Endothelial cell of umbilical vein (primary cell): Measurements from ENCODE around the gene KIRREL2. TPM values are rescaled to one million over a fixed set of nuclear protein-coding genes. Genes with fewer than 3 reads are reported as not detected.
"Not testable (repeated sequence)": the region's sequence is repeated elsewhere in the genome, so short reads cannot be mapped to it uniquely, and the experiment has no call there.

Experiments used
- BruUV-seq: library from RNA; stranded (reverse); fragments of 400-500 nt; replicated peaks from 2 replicates; lab custom pipeline; 2021; lab: Mats Ljungman, UMichigan
- CTCF ChIA-PET: fragments of 300-600, 350-600 bp; sonication (Branson Sonifier 250); formaldehyde crosslinking; loops from one replicate; lab custom pipeline; 2021; ENCODE audit warnings: antibody characterized with exemption, inconsistent platforms; lab: Charles Lee
- POLR2A ChIA-PET: fragments of 300-600, 350-600 bp; sonication (Branson Sonifier 250); formaldehyde crosslinking; loops from one replicate; lab custom pipeline; 2021; ENCODE audit warnings: antibody characterized with exemption, inconsistent platforms; lab: Charles Lee
- DNase-seq: peaks from one replicate; pipeline ENCODE4 v3.0.0-alpha.2; 2011; ENCODE audit warnings: low read depth, low spot score
- FAIRE-seq: peaks from 2 replicates; lab custom pipeline; 2011; peaks lifted over from hg19 to GRCh38; lab: Jason Lieb, UNC
- H2AFZ ChIP-seq: 2 replicates; pipeline ENCODE4 v1.6.0; 2012; ENCODE audit warnings: low read depth, low read length, control low read depth, inconsistent platforms
- H3K27ac ChIP-seq: 2 replicates; pipeline ENCODE4 v1.5.1; 2011; ENCODE audit warnings: low read depth, mild to moderate bottlenecking, control low read depth, low read length, moderate library complexity; ENCODE audit not compliant: insufficient read depth
- H3K27me3 ChIP-seq, 2 experiments: 2 replicates each; pipeline versions ENCODE4 v1.6.0 to v1.6.1; 2011; ENCODE audit warnings: low read length in 2 of 2, mixed read lengths in 1 of 2; ENCODE audit not compliant: control insufficient read depth in 2 of 2, insufficient read depth in 2 of 2
- H3K36me3 ChIP-seq, 2 experiments: 2 replicates in 1 of 2; 3 replicates in 1 of 2; pipeline ENCODE4 v1.5.1; 2011; ENCODE audit warnings: low read length in 2 of 2, mild to moderate bottlenecking in 1 of 2, moderate library complexity in 1 of 2; ENCODE audit not compliant: control insufficient read depth in 2 of 2, insufficient read depth in 2 of 2; ENCODE audit errors: extremely low read depth in 1 of 2
- H3K4me1 ChIP-seq: 3 replicates; pipeline ENCODE4 v1.5.1; 2011; ENCODE audit warnings: mild to moderate bottlenecking, low read length; ENCODE audit not compliant: control insufficient read depth, insufficient read depth; ENCODE audit errors: extremely low read depth
- H3K4me2 ChIP-seq: 2 replicates; pipeline ENCODE4 v1.6.1; 2011; ENCODE audit warnings: low read length, control low read depth, mixed read lengths; ENCODE audit not compliant: insufficient read depth
- H3K4me3 ChIP-seq, 3 experiments: fragments of 200-600 bp in 1 of 3; sonication (generic), shearing (Covaris generic) in 1 of 3; replicated peaks in 1 of 3; 2 replicates each; pipeline ENCODE4 v1.5.1; 2011 to 2016; ENCODE audit warnings: control low read depth in 3 of 3, low read length in 3 of 3, mild to moderate bottlenecking in 2 of 3, inconsistent platforms in 1 of 3, low read depth in 1 of 3, moderate library complexity in 1 of 3; ENCODE audit not compliant: insufficient read depth in 1 of 3
- H3K79me2 ChIP-seq: 2 replicates; pipeline ENCODE4 v1.6.0; 2012; ENCODE audit warnings: low read length, inconsistent platforms; ENCODE audit not compliant: control insufficient read depth, insufficient read depth
- H3K9ac ChIP-seq: replicated peaks from 2 replicates; pipeline ENCODE3; 2011; ENCODE audit warnings: low read length, control low read depth; ENCODE audit not compliant: insufficient read depth; ENCODE audit errors: extremely low read depth
- H3K9me1 ChIP-seq: replicated peaks from 3 replicates; pipeline ENCODE4 v1.6.0; 2011; ENCODE audit warnings: mild to moderate bottlenecking, low read length; ENCODE audit not compliant: control insufficient read depth, insufficient read depth; ENCODE audit errors: extremely low read depth
- H3K9me3 ChIP-seq: replicated peaks from 2 replicates; pipeline ENCODE4 v1.5.1; 2012; ENCODE audit warnings: low read length, inconsistent platforms; ENCODE audit not compliant: control insufficient read depth, insufficient read depth
- H4K20me1 ChIP-seq: replicated peaks from 2 replicates; pipeline ENCODE3; 2011; ENCODE audit warnings: mild to moderate bottlenecking, low read length; ENCODE audit not compliant: control insufficient read depth, insufficient read depth; ENCODE audit errors: extremely low read depth
- CTCF ChIP-seq, 2 donors: IDR thresholded peaks; 1 replicate in 1 of 2; 2 replicates in 1 of 2; pipeline ENCODE4 v1.5.1; 2011; ENCODE audit warnings: low read length in 2 of 2, mild to moderate bottlenecking in 2 of 2, moderate library complexity in 2 of 2, control low read depth in 1 of 2, inconsistent platforms in 1 of 2, low read depth in 1 of 2; ENCODE audit not compliant: insufficient read depth in 1 of 2; ENCODE audit errors: extremely low read depth in 1 of 2
- EZH2 ChIP-seq: IDR thresholded peaks from 2 replicates; pipeline ENCODE4 v1.6.1; 2012; ENCODE audit warnings: borderline replicate concordance, low read depth, mild to moderate bottlenecking, moderate library complexity, low read length, inconsistent platforms; ENCODE audit not compliant: severe bottlenecking
- FOS ChIP-seq: IDR thresholded peaks from 2 replicates; pipeline ENCODE4 v1.6.1; 2011; ENCODE audit warnings: mild to moderate bottlenecking, low read length, moderate library complexity, borderline replicate concordance; ENCODE audit not compliant: insufficient read depth
- GATA2 ChIP-seq: IDR thresholded peaks from 2 replicates; pipeline ENCODE4 v1.7.0; 2011; ENCODE audit warnings: low read depth, mild to moderate bottlenecking, moderate library complexity, mixed read lengths, low read length; ENCODE audit not compliant: insufficient read length, insufficient read depth
- JUN ChIP-seq: IDR thresholded peaks from 2 replicates; pipeline ENCODE4 v1.6.1; 2011; ENCODE audit warnings: borderline replicate concordance, low read depth; ENCODE audit not compliant: insufficient read length, insufficient read depth
- MAX ChIP-seq: IDR thresholded peaks from 2 replicates; pipeline ENCODE4 v1.6.1; 2011; ENCODE audit not compliant: insufficient read depth, insufficient read length
- MYC ChIP-seq: IDR thresholded peaks from one replicate; pipeline ENCODE4 v1.6.1; 2011; ENCODE audit warnings: mild to moderate bottlenecking, low read depth, low read length
- POLR2A ChIP-seq: IDR thresholded peaks from 2 replicates; pipeline ENCODE4 v1.6.1; 2012; ENCODE audit warnings: low read depth, mild to moderate bottlenecking, control low read depth, low read length
- POLR2AphosphoS5 ChIP-seq: IDR thresholded peaks from 2 replicates; pipeline ENCODE4 v1.6.1; 2012; ENCODE audit warnings: low read depth, mild to moderate bottlenecking, control low read depth, low read length, moderate library complexity; ENCODE audit not compliant: insufficient read depth
- dilution Hi-C: fragments of 300-500 bp; cut with MboI; formaldehyde crosslinking; loops from one replicate; pipeline ENCODE4 v1.15.0; 2019; ENCODE audit warnings: low sequenced_read_pairs; ENCODE audit not compliant: extremely low pct_ligation_motif_present
- intact Hi-C: fragments of 100-400 bp; cut with micrococcal nuclease; formaldehyde crosslinking; loops from one replicate; pipeline ENCODE4 v1.10.0; 2022
- polyA plus RNA-seq, 4 experiments: library from polyadenylated mRNA; depleted of rRNA in 3 of 4; stranded (reverse) in 3 of 4; unstranded in 1 of 4; fragments of >200 nt; gene quantifications; 2 replicates each; pipeline versions ENCODE4 v1.2.1 to v1.2.3, GENCODE V29; 2011 to 2012; ENCODE audit warnings: missing spikeins in 1 of 4
- total RNA-seq: library from RNA; stranded (reverse); gene quantifications from 2 replicates; pipeline ENCODE4 v1.2.3, GENCODE V29; 2021

KIRREL2 gene
- total and polyA plus RNA-seq, 2 donors (not counting 3 experiments of a cell fraction or from before 2014, with no cell fraction given) = not detected

GRCh38 chr19:35833972-35834371 lies 22.7 kb upstream of the KIRREL2 start:
- no peaks in the 10 kb centered on the region for H3K27me3 ChIP-seq
- no peak for DNase-seq
- POLR2A ChIA-PET = no interaction called here
- H3K9ac ChIP-seq = no peak overlapping the region
- no peaks in the 10 kb centered on the region for H3K9me1 ChIP-seq
- intact Hi-C loops (no loop called here), dilution Hi-C loops (no loop called here)
- no TSS peak for BruUV-seq
- H3K4me3 ChIP-seq = no peak overlapping the region
- H4K20me1 ChIP-seq = no peaks in the 10 kb centered on the region
- no peak for FAIRE-seq
- no peaks in the 10 kb centered on the region for H3K79me2 ChIP-seq
- CTCF ChIA-PET = no interaction called here
- H3K4me2 ChIP-seq = no peak overlapping the region
- no peak overlapping the region for H3K27ac ChIP-seq
- no peak overlapping the region for H2AFZ ChIP-seq
- TF ChIP-seq FOS (no peak), MAX (no peak), GATA2 (no peak), POLR2A (no peak), MYC (no peak), POLR2AphosphoS5 (no peak), CTCF (IDR thresholded peaks at IDR 0.05; ENCODE audit: extremely low read depth in 1 of 2, insufficient read depth in 1 of 2, low read depth in 1 of 2, low read length in 2 of 2) (no peak), JUN (no peak), EZH2 (no peak)
- H3K9me3 ChIP-seq = no peaks in the 10 kb centered on the region
- H3K36me3 ChIP-seq = no peaks in the 10 kb centered on the region
- no peaks in the 10 kb centered on the region for H3K4me1 ChIP-seq

GRCh38 chr19:35836096-35836495 lies 20.6 kb upstream of the KIRREL2 start:
- CTCF ChIA-PET, DNase-seq, H3K4me3 ChIP-seq, FAIRE-seq, H3K9me3 ChIP-seq, H3K9me1 ChIP-seq, H3K27me3 ChIP-seq, H3K27ac ChIP-seq, H3K36me3 ChIP-seq, H3K79me2 ChIP-seq, H3K4me1 ChIP-seq, H3K9ac ChIP-seq, H2AFZ ChIP-seq, H4K20me1 ChIP-seq, H3K4me2 ChIP-seq, dilution Hi-C loops, BruUV-seq, intact Hi-C loops, POLR2A ChIA-PET: not testable (repeated sequence)
